IPS-18a (cell line): Measurements from ENCODE around the gene WBP1.
"Not testable (repeated sequence)": the region's sequence is repeated elsewhere in the genome, so short reads cannot be mapped to it uniquely, and the experiment has no call there.

Experiments used
- H3K27ac ChIP-seq: one replicate; pipeline ENCODE4 v1.5.1; 2013; ENCODE audit warnings: low read length
- H3K27me3 ChIP-seq: one replicate; pipeline ENCODE4 v1.6.1; 2013; ENCODE audit warnings: mild to moderate bottlenecking, low read length; ENCODE audit not compliant: control insufficient read depth, insufficient read depth
- H3K36me3 ChIP-seq: one replicate; pipeline ENCODE4 v1.6.1; 2013; ENCODE audit warnings: low read depth, low read length; ENCODE audit not compliant: control insufficient read depth
- H3K4me1 ChIP-seq: one replicate; pipeline ENCODE4 v1.6.1; 2013; ENCODE audit warnings: low read depth, low read length; ENCODE audit not compliant: control insufficient read depth
- H3K4me3 ChIP-seq: one replicate; pipeline ENCODE4 v1.5.1; 2013; ENCODE audit warnings: low read length
- H3K9ac ChIP-seq: one replicate; pipeline ENCODE4 v1.6.1; 2013; ENCODE audit warnings: mild to moderate bottlenecking, low read length, moderate library complexity
- H3K9me3 ChIP-seq: one replicate; pipeline ENCODE4 v1.6.1; 2013; ENCODE audit warnings: low read depth, low read length; ENCODE audit not compliant: control insufficient read depth

WBP1 gene

GRCh38 chr2:74430502-74430901 lies 27.7 kb upstream of the WBP1 start:
- H3K4me1 ChIP-seq: no peaks in the 10 kb centered on the region
- H3K4me3 ChIP-seq: no peak overlapping the region
- no peaks in the 10 kb centered on the region for H3K9me3 ChIP-seq
- H3K27me3 ChIP-seq: no peaks in the 10 kb centered on the region
- H3K9ac ChIP-seq: no peak overlapping the region
- no peak overlapping the region for H3K27ac ChIP-seq
- H3K36me3 ChIP-seq: peaks cover 68% of the 10 kb centered on the region

- no peak overlapping the region for H3K4me3 ChIP-seq
- no peak overlapping the region for H3K9ac ChIP-seq
- no peaks in the 10 kb centered on the region for H3K9me3 ChIP-seq
- peaks cover 17% of the 10 kb centered on the region for H3K36me3 ChIP-seq
- no peaks in the 10 kb centered on the region for H3K27me3 ChIP-seq
- H3K4me1 ChIP-seq: peaks cover 23% of the 10 kb centered on the region
- H3K27ac ChIP-seq: no peak overlapping the region
Measured at GRCh38 chr2:74436111-74436805, 22.0 kb upstream of the WBP1 start.

DNA sequence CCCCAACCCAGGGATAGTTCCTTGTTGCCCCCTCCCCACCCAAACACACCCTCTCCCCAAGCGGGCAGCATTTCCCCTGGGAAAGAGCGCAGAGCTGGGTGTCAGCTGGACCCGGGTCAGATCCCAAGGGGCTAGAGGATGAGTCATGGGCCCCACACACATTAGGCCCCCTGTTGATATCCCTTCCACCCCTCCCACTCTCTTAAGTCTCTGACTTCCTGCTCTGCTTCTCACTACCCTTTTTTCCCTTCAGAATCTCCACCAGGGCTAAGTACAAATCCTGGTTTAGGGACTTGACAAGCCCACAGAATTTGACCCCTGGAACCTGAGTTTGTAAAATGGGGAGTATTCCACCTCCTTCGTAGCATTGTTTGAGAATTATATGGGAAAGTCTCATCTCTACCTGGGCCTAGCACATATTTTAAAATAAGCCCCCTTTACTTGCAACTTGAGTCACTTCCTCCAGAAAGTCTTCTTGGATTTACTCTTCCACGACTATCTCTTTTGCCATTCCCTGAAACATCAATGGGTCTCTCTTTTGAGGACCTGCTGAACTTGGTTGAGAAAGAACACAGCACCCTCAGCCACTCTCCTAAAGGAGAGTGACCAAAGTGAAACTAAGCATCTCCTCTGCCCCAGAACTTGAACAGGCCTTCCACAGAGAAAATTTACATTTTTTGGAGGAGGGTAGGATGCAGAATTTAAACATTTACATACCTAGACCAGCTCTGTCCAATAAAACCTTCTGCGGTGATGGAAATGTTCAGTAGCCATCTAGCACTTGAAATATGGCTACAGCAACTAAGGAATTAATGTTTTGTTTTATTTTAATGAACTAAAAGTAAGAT lies 21.2 kb upstream of the WBP1 start:
- H3K27ac ChIP-seq: no peak overlapping the region

DNA sequence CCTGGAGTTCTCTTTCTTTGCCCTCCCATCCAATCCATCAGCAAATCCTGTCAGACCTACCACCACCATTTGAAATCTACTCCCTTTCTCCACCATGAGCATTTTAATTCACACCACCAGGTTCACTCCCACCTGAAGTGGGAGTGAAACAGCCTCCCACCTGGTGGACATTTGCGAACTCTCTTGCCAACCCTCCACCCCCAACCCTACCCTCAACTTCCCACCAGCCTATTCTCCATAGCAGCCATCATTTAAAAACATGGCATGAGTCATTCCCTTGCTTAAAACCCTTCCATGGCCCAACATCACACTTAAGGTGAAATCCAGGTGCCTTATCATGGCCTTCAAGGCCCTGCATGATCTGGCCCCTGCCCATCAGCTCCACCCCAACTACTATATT lies 20.0 kb upstream of the WBP1 start:
- no peaks in the 10 kb centered on the region for H3K27me3 ChIP-seq
- peaks cover 23% of the 10 kb centered on the region for H3K4me1 ChIP-seq
- no peak overlapping the region for H3K4me3 ChIP-seq
- H3K36me3 ChIP-seq: peaks cover 8% of the 10 kb centered on the region
- H3K9ac ChIP-seq: no peak overlapping the region
- no peak overlapping the region for H3K27ac ChIP-seq
- no peaks in the 10 kb centered on the region for H3K9me3 ChIP-seq

More for the DNA sequence above, 21.2 kb upstream of the WBP1 start:
- no peak overlapping the region for H3K9ac ChIP-seq
- peaks cover 23% of the 10 kb centered on the region for H3K4me1 ChIP-seq
- H3K36me3 ChIP-seq: peaks cover 9% of the 10 kb centered on the region
- no peak overlapping the region for H3K4me3 ChIP-seq
- H3K27me3 ChIP-seq: no peaks in the 10 kb centered on the region
- H3K9me3 ChIP-seq: no peaks in the 10 kb centered on the region

GRCh38 chr2:74439373-74439772 lies 18.9 kb upstream of the WBP1 start:
- Histone ChIP-seq H3K9me3 (no peaks in the 10 kb centered on the region), H3K4me1 (peaks cover 23% of the 10 kb centered on the region), H3K9ac (peak overlapping the region; percentile 84), H3K27me3 (no peaks in the 10 kb centered on the region), H3K36me3 (peaks cover 8% of the 10 kb centered on the region), H3K27ac (no peak overlapping the region), H3K4me3 (peak overlapping the region; percentile 88)

GRCh38 chr2:74439803-74440377 lies 18.3 kb upstream of the WBP1 start:
- H3K27me3 ChIP-seq: no peaks in the 10 kb centered on the region
- peaks cover 23% of the 10 kb centered on the region for H3K4me1 ChIP-seq
- no peaks in the 10 kb centered on the region for H3K9me3 ChIP-seq
- H3K27ac ChIP-seq: no peak overlapping the region
- H3K9ac ChIP-seq: peak overlapping the region; percentile 84
- H3K36me3 ChIP-seq: peaks cover 8% of the 10 kb centered on the region
- H3K4me3 ChIP-seq: peak overlapping the region; percentile 88

GRCh38 chr2:74440378-74441169 lies 17.7 kb upstream of the WBP1 start:
- peak overlapping the region; percentile 84 for H3K9ac ChIP-seq
- peaks cover 23% of the 10 kb centered on the region for H3K4me1 ChIP-seq
- no peaks in the 10 kb centered on the region for H3K9me3 ChIP-seq

GRCh38 chr2:74441170-74441689 lies 17.0 kb upstream of the WBP1 start:
- Histone ChIP-seq H3K27me3 (no peaks in the 10 kb centered on the region), H3K9me3 (no peaks in the 10 kb centered on the region), H3K4me1 (peaks cover 23% of the 10 kb centered on the region), H3K36me3 (peaks cover 4% of the 10 kb centered on the region), H3K4me3 (peak overlapping the region; percentile 88), H3K9ac (peak overlapping the region; percentile 84), H3K27ac (peak overlapping the region; percentile 54)

More at GRCh38 chr2:74440378-74441169, 17.7 kb upstream of the WBP1 start:
- Histone ChIP-seq H3K27ac (peak overlapping the region; percentile 83), H3K4me3 (peak overlapping the region; percentile 88), H3K36me3 (peaks cover 4% of the 10 kb centered on the region), H3K27me3 (no peaks in the 10 kb centered on the region)

GRCh38 chr2:74441690-74442482 lies 16.4 kb upstream of the WBP1 start, which contains the start of gene RTKN:
RTKN (minus strand) TSS chr2:74441937; CDS start chr2:74441816, 121 bp downstream.
- Histone ChIP-seq H3K27ac (peak within 1 kb of the TSS; percentile 54), H3K9ac (peak within 1 kb of the TSS; percentile 84), H3K9me3 (no peaks in the 10 kb centered on the region), H3K4me3 (peak within 1 kb of the TSS; percentile 88), H3K27me3 (no peaks in the 10 kb centered on the region), H3K36me3 (peaks cover 4% of the 10 kb centered on the region), H3K4me1 (peaks cover 22% of the 10 kb centered on the region)

DNA sequence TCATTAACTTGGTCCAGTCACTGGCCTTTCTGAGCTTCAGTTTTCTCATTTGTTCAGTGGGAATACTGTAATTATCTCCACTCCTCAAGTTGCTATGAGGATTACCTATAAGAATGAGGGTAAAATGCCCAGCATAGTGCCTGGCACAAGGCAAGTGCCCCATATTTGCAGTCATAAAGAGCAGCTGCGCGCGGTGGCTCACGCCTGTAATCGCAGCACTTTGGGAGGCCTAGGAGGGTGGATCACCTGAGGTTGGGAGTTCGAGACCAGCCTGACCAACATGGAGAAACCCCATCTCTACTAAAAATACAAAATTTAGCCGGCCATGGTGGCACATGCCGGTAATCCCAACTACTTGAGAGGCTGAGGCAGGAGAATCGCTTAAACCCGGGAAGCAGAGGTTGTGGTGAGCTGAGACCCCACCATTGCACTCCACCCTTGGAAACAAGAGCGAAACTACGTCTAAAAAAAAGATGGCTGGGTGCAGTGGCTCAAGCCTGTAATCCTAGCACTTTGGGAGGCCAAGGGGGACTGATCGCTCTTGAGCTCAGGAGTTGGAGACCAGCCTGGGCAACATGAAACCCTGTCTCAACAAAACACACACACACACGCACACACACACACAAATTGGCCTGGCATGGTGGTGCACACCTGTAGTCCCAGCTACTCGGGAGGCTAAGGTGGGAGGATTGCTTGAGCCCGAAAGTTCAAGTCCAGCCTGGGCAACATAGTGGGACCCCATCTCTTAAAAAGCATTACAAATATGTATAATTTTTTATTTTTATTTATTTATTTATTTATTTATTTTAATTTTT lies 15.5 kb upstream of the WBP1 start:
- peak overlapping the region; percentile 88 for H3K4me3 ChIP-seq
- H3K9me3 ChIP-seq, H3K27me3 ChIP-seq, H3K36me3 ChIP-seq: not testable (repeated sequence)
- H3K4me1 ChIP-seq: peaks cover 16% of the 10 kb centered on the region
- peak overlapping the region; percentile 84 for H3K9ac ChIP-seq
- H3K27ac ChIP-seq: peak overlapping the region; percentile 12
